Medulla oblongata (tissue), 1 donor: ENCODE measurements around the gene RORB.
A peak's percentile ranks its signal among the peaks of the same experiment; 100 is the strongest.

ENCODE experiments used
- DNase-seq: peaks from one replicate; pipeline ENCODE4 v3.0.0-alpha.2; 2015; ENCODE audit errors: extremely low spot score

The RORB gene

DNA sequence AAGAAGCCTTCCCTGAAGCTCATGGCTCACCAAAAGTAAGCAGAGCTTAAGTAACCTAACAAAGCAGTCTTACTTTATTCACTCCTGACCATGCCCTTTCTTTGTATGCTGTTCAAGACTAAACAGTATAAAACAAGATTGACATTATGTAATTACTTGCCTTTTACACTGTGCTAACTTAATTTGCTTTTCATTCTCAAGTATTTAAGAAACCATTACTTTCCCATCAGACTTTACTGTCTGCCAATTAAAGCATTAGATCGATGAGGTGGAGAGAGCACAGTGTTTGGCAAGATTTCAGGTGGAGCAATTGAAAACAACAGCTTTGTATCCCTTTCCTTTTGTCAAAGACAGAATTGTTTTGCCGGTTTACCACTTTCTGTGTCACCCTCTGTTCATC, 98.2 kb downstream of the RORB start:
- no peak for DNase-seq

DNA sequence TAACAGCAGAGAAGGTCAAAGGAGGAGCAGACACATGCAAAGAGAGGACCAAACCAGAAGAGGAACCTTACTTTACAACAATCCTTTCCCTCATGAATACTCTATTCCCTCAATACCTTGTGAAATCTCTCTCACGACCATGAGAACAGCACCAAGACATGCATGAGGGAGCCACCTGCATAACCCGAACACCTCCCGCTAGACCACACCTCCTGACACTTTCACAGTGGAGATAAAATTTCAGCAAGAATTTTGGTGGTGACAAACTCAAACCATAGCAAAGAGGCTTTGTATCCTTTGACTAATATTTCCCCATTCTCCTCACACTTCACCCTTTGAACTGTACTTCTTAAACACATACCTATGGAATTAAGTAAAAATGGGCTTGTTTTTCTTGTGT, 101.7 kb downstream of the RORB start:
- DNase-seq: no peak

GRCh38 chr9:74609671-74610405, 112.7 kb downstream of the RORB start:
- no peak for DNase-seq

- DNase-seq: no peak
These were observed 113.5 kb downstream of the RORB start for GRCh38 chr9:74610523-74611061.

DNA sequence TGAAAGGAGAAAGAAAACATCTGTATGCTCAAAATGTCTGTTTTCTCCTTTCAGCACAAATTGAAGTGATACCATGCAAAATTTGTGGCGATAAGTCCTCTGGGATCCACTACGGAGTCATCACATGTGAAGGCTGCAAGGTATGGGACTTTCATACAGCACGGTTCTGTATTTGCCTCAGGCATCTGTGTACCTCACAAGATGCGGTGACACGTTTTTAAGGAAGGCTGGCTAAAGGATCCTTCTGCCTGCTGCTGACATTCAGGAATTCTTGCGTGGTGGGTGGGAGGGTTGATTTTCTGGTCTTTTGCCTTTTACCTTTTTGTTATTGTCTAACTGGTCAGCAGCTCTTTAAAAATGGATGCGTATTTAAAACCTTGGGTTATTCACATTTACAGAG, 133.1 kb downstream of the RORB start:
- DNase-seq: no peak

- DNase-seq: no peak
These were observed 142.0 kb downstream of the RORB start for GRCh38 chr9:74639112-74639511.

DNA sequence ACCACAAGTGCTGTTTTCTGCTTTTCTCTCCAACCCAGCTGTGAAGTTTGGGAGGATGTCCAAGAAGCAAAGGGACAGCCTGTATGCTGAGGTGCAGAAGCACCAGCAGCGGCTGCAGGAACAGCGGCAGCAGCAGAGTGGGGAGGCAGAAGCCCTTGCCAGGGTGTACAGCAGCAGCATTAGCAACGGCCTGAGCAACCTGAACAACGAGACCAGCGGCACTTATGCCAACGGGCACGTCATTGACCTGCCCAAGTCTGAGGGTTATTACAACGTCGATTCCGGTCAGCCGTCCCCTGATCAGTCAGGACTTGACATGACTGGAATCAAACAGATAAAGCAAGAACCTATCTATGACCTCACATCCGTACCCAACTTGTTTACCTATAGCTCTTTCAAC, 145.2 kb downstream of the RORB start:
- DNase-seq: no peak

DNA sequence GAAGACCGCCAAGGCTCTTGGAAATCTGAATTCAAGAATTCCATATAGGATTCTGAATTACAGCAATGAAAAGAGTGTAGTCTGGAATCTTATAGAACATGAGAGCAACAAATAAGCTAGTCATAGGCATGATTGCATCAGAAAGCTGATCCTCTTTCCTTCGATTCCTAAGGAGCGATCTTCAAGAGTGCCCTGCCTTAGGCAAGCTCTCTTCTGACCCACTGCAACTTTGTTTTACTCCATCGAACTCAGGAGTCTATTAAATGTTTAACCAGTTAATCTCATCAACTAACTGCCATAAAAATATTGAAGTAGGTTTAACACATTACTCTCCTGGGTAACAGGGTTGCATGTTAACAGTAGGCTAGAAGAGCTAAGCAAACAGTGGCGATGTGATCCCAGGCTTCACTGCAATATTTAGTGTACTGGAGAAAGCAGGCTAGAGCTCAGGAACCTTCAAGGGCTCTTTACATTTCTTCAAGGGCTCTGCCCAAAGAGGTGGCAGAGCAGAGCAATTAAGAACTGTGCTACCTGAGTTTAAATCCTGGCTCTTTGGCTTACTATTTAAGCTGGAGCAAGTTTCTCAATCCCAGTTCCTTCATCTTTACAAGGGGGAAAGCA, 146.3 kb downstream of the RORB start:
- no peak for DNase-seq

DNA sequence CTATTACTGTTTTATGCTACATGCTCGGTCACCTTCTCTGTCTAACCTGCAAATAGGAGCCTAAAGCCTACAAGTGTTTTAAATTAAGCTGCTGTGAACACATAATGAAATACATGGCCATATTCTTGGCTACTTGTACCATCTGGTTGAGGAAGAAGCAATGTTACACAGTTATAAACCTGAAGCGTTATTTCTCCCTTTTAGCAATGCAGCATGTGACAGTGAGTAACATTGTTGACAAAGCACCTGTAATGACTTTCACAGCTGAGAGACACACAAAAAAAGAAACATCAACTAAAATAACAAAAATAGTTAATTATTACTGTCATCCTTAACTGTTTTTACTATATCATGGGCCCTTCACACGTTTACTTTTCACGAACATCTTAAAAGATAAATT, 146.9 kb downstream of the RORB start:
- no peak for DNase-seq

- peak; percentile 67 for DNase-seq
These were observed 148.0 kb downstream of the RORB start for GRCh38 chr9:74645007-74645639.

DNA sequence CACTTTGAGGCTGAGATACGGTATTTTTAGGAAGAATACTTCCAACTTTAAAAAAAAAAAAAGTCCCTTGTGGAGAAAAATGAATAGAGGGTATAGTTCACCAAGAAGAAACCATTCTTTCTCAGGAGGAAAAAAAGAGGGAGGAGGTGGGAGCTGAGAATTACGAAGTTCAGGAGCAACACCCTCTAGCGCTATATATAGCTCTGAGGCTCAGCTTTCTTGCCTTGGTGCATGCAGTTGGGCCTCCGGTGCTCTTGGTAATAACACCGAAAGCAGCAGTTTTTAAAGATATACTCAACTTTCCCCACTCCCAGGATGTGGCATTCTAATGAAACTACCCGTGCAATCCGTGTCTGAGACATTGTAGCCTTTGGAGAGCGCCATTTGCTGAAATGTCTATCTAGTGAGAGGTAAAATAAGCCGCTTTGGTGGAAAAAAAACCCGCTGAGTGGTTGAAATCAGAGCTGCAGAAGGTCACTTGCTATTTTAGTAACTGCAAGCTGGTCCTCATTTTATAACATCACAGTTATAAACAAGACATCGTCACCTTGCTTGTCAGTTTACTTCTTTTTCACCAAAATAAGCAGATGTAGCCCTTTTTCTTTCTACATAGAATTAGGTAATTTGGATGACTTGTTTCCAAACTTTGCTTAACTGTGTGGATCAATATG, 156.4 kb downstream of the RORB start:
- DNase-seq: no peak

DNA sequence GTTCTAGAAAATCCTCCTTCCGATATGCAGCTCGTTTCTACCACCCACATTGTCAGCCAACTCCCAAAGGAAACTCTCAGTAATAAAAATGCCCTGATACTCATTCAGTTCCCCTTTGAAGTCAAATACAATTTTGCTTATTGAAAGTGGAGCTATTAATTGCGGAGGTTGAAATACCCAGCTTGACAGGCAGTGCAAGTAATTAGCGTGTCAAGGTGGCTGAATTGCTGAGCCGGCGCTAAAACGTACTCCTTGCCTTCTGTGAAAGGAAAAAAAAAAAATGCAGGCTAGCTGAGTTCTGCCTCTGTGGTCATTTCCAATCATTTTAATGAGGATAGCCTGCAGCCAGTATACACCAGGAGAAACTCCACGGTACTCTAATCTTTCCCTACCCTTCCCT, 165.5 kb downstream of the RORB start:
- DNase-seq: no peak

DNA sequence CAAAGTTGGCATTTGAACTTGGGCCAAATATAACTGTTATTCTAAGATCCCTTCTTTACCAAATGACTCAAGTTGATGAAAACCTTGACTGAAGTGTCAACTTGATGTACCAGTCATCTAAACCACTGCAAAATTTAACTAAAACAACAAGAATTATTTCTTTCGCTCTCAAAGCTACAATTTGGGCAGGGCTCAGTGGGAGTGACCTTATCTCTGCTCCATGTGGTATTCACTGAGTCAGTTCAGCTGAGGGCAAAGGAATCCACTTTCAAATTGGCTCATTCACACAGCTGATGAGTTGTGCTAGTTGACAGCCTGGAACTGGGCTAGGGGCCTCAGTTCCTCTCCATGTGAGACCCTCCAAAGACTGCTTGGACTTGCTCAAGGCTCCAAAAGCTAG, 166.3 kb downstream of the RORB start:
- no peak for DNase-seq

DNA sequence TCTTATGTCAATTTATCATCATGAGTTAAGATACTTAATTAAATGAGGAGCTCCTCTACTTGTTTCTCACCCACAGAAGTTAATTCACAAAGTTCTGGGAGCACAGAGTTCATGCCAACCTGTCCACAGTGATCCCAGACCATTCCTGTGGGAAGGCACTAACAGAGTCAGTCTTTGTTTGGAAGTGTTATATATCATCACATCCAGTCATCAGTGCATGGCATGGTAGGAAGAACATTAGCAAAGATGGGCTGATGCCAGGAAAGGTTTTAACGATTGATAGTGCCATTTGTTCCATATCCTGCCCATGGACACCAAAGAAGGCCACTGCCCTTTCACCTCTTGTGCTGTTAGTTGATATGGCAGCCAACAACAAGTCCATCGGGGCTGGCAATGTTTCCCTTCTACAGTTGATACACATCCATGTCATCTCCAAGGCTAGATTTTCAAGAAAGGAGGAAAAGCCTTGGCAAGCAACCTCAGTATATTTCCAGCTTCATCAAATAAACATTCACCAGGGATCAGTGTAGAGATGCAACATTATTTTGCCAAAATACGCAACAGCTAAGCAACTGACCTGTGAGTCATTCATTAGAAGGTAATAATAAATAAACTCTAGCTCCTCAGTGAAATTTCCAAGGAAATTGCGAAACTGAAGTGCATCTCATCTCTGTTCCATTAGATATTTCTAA, 169.6 kb downstream of the RORB start:
- DNase-seq: no peak

GRCh38 chr9:74672237-74672636, 175.1 kb downstream of the RORB start:
- no peak for DNase-seq

- DNase-seq: no peak
These were observed 176.9 kb downstream of the RORB start for GRCh38 chr9:74674077-74674476.

GRCh38 chr9:74681906-74682305, 184.8 kb downstream of the RORB start:
- DNase-seq: no peak

DNA sequence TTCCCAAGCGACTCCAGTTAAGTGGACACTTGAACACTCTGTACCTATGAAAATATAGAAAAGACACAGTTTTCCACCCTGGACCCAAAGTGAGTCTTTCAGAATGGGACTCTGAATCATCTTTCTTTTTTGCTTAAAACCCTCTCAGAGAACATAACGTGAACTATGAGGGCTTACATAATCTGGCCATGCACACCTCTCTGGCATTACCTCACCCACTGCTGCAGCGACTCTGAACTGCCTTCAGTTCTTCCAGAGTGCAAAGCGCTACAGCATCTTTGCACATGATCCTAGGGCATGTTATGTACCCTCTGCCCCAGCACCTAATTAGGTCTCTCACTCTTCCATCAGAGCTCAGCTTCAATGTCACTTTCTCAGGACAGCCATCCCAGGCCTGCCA, 186.2 kb downstream of the RORB start:
- no peak for DNase-seq

DNA sequence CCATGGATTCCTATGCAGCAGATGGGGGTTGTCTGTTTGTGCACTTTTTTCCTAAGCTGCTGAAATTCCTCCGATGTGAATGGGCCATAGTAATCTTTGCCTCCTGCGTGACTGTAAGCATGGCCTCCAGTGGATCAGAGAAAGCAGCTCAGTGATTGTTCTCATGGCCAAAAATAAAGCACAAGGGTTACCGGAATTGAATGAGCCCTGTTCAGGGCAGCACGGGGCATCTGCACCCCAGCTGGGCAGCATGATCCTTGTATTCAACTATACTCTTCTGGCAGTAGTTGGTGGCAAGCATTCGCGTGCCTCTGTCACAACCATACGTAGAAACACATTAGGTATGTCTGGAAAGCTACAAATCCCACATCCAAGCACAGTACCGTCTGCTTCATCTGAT, 193.9 kb downstream of the RORB start:
- no peak for DNase-seq

GRCh38 chr9:74696520-74696919, 199.4 kb downstream of the RORB start:
- DNase-seq: no peak

- no peak for DNase-seq
These were observed 200.4 kb downstream of the RORB start for GRCh38 chr9:74697535-74697934.

DNA sequence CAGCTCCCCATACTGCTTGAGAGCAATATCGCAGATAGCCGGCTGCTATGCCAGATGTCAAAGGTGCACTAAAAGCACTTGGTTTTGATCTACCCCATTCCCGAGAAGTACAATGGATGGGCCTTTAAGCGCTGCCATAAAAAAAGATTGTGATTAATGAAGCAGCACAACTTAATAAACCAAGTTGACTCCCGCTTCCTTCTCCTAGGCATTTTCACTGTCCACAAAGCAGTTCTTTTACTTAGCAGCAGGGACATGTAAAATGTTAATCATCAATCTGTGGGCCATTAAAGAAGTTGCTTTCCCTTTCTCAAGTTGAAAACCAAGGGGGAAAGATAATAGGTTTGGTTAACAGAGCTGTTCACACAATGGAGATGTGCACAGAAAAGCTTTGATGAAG, 214.2 kb downstream of the RORB start:
- DNase-seq: no peak
